Skeletal muscle satellite cell (primary cell): ENCODE data around the gene RIMBP2.

ENCODE experiments used
- H3K27me3 ChIP-seq: 2 replicates; pipeline ENCODE4 v1.7.0; 2013; ENCODE audit warnings: low read length; ENCODE audit not compliant: control insufficient read depth, insufficient read depth
- H3K36me3 ChIP-seq: 2 replicates; pipeline ENCODE4 v1.7.0; 2013; ENCODE audit warnings: mild to moderate bottlenecking, control low read depth, low read length; ENCODE audit not compliant: insufficient read depth
- H3K4me1 ChIP-seq: 2 replicates; pipeline ENCODE4 v1.7.0; 2013; ENCODE audit warnings: low read length; ENCODE audit not compliant: control insufficient read depth, insufficient read depth
- H3K4me2 ChIP-seq: 2 replicates; pipeline ENCODE4 v1.7.0; 2013; ENCODE audit warnings: mild to moderate bottlenecking, low read length
- H3K4me3 ChIP-seq: 2 replicates; pipeline ENCODE4 v1.7.0; 2013; ENCODE audit warnings: low read length
- H3K9ac ChIP-seq: 2 replicates; pipeline ENCODE4 v1.7.0; 2013; ENCODE audit warnings: mild to moderate bottlenecking, low read depth, low read length, moderate library complexity
- H3K9me3 ChIP-seq: replicated peaks from 2 replicates; pipeline ENCODE4 v1.7.0; 2013; ENCODE audit warnings: mild to moderate bottlenecking, control low read depth, low read length

Gene RIMBP2

DNA sequence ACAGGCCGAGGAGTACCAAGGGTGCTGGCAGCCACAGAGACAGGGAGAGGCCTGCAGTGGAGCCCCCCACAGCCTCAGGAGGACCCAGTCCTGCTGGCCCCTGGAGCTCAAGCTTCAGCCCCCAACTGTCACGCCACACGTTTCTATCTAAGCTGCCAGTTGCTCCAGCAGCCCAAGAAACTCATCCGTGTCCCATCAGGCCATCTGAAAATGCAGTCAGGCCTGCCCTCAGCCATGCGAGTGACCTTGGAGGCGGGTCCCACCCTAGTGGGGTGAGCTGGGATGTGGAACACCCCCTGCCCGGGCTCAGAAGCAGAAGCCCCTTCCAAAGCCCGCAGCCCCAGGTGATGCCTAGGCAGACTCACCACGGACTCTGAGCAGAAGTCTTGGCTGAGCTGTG is 158.9 kb downstream of the RIMBP2 start:
- Histone ChIP-seq H3K36me3 (no peaks in the 10 kb centered on the region), H3K27me3 (no peaks in the 10 kb centered on the region)

DNA sequence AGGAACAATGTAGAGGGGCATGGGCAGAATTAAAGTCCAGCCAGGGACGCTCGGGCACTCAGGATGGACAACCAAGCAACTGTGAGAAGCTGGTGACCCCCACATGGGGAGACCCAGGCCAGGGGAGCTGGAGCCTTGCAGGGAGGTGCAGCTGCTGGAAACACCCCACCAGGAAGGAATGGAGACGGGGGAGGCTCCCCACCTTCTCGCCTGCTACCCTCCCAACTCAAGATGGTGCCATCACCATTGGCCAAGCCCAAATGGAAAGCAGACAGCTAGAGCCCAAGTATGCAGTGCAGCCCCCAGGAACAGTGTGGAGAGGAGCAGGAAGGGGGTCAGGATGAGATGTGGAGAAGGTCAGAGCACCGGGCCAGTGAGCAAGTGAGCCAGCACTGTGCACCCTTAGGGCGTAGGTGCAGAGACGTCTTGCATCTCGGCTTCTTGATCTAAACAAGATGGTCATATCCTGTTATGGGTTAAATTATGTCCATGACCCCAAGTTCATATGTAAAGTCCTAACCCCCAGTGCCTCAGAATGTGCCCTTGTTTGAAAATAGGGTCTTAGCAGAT is 159.5 kb downstream of the RIMBP2 start:
- Histone ChIP-seq H3K4me3 (no peak overlapping the region), H3K9me3 (peaks cover 16% of the 10 kb centered on the region), H3K27me3 (no peaks in the 10 kb centered on the region), H3K36me3 (no peaks in the 10 kb centered on the region), H3K4me1 (no peaks in the 10 kb centered on the region), H3K4me2 (no peak overlapping the region), H3K9ac (no peak overlapping the region)

More for the DNA sequence above, 158.9 kb downstream of the RIMBP2 start:
- no peak overlapping the region for H3K4me3 ChIP-seq
- H3K9ac ChIP-seq: no peak overlapping the region
- H3K4me2 ChIP-seq: no peak overlapping the region
- H3K9me3 ChIP-seq: peaks cover 16% of the 10 kb centered on the region
- H3K4me1 ChIP-seq: no peaks in the 10 kb centered on the region

DNA sequence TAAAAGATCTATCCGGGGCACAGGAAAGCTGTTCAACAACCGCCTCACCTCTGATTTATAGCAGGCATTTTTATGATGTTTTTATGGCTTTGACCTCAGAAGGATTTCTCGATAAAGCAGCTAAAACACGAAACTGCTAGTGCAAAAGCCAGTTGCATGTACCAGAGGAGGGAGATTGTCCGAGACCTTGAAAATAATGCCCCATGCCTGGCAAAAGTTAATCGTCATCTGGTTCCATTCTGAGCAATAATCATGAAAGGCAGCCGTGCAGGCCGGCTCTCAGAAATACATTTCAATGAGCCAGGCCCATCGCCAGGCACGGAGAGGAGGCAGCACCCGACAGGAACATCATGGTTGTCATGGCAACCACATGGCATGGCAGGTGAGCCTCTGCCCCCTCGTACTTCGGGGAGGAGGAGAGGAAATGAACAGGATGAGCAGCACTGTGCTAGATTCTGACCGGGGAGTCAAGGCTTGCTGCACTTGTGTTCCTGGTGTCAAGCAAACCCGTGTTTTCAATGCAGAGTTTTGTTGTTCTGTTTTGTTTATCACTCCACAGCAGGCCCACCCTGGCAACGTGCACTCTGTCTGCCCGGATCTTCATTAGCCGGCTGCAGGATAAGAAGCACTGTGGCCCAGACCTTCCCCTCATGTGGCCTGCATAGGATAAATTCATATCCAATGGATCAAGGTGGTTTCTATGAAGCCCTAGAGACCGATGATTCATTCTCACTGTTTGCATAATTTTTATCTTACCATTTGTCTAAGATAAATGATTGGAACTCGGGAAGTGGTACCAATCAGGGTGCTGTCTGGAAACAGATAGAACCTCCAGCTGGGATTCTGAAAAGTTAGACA is 160.2 kb downstream of the RIMBP2 start:
- Histone ChIP-seq H3K9ac (no peak overlapping the region), H3K4me1 (no peaks in the 10 kb centered on the region), H3K36me3 (no peaks in the 10 kb centered on the region), H3K4me3 (no peak overlapping the region), H3K27me3 (no peaks in the 10 kb centered on the region), H3K9me3 (peaks cover 16% of the 10 kb centered on the region), H3K4me2 (no peak overlapping the region)

GRCh38 chr12:130555221-130555620 is 160.9 kb downstream of the RIMBP2 start:
- Histone ChIP-seq H3K36me3 (no peaks in the 10 kb centered on the region), H3K9ac (no peak overlapping the region), H3K4me1 (no peaks in the 10 kb centered on the region), H3K9me3 (peaks cover 12% of the 10 kb centered on the region), H3K27me3 (no peaks in the 10 kb centered on the region), H3K4me3 (no peak overlapping the region), H3K4me2 (no peak overlapping the region)

GRCh38 chr12:130552483-130552996 is 163.6 kb downstream of the RIMBP2 start:
- Histone ChIP-seq H3K4me3 (no peak overlapping the region), H3K9me3 (peaks cover 12% of the 10 kb centered on the region), H3K27me3 (no peaks in the 10 kb centered on the region), H3K4me1 (no peaks in the 10 kb centered on the region), H3K36me3 (no peaks in the 10 kb centered on the region), H3K4me2 (no peak overlapping the region), H3K9ac (no peak overlapping the region)

DNA sequence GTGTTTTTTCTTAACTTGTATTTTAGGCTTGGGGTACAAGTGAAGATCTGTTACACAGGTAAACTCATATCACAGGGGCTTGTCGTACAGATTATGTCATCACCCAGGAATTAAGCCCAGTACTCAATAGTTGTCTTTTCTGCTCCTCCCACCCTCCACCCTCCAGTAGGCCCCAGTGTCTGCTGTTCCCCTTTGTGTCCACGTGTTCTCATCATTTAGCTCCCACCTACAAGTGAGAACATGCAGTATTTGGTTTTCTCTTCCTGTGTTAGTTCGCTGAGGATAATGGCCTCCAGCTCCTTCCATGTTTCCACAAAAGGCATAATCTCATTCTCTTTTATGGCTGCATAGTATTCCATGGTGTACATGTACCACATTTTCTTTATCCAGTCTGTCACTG is 166.7 kb downstream of the RIMBP2 start:
- Histone ChIP-seq H3K9me3 (peaks cover 13% of the 10 kb centered on the region), H3K27me3 (no peaks in the 10 kb centered on the region), H3K36me3 (no peaks in the 10 kb centered on the region), H3K4me2 (no peak overlapping the region), H3K4me3 (no peak overlapping the region), H3K9ac (no peak overlapping the region), H3K4me1 (no peaks in the 10 kb centered on the region)

GRCh38 chr12:130547480-130548155 is 168.5 kb downstream of the RIMBP2 start:
- H3K4me3 ChIP-seq: no peak overlapping the region

GRCh38 chr12:130546494-130546893 is 169.6 kb downstream of the RIMBP2 start:
- Histone ChIP-seq H3K27me3 (no peaks in the 10 kb centered on the region), H3K36me3 (no peaks in the 10 kb centered on the region), H3K4me3 (no peak overlapping the region), H3K4me2 (no peak overlapping the region), H3K9ac (no peak overlapping the region), H3K4me1 (no peaks in the 10 kb centered on the region), H3K9me3 (peaks cover 21% of the 10 kb centered on the region)

More at GRCh38 chr12:130547480-130548155, 168.5 kb downstream of the RIMBP2 start:
- Histone ChIP-seq H3K9me3 (peaks cover 22% of the 10 kb centered on the region), H3K4me1 (no peaks in the 10 kb centered on the region), H3K4me2 (no peak overlapping the region), H3K27me3 (no peaks in the 10 kb centered on the region), H3K36me3 (no peaks in the 10 kb centered on the region), H3K9ac (no peak overlapping the region)

DNA sequence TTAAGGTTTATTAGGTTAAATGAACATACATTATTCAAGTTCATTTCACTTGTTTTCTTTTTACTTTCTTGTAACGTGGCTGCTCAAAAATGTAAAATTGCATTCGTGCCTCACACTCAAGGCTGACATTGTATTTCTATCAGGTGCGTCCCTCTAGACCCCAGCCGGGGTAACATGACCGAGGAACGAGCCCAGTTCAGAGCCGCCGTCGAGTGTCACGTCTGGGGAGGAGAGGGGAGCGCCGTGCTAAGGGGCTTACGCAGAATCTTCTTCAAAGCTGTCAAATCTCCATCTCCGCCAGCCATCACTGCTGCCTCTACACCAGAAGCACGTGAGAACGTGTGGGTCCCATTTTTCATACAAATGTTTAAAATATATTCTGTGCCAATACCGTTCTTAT is 170.6 kb downstream of the RIMBP2 start:
- Histone ChIP-seq H3K27me3 (no peaks in the 10 kb centered on the region), H3K9me3 (peaks cover 23% of the 10 kb centered on the region), H3K4me2 (no peak overlapping the region), H3K4me3 (no peak overlapping the region), H3K4me1 (no peaks in the 10 kb centered on the region), H3K9ac (no peak overlapping the region), H3K36me3 (no peaks in the 10 kb centered on the region)

GRCh38 chr12:130540376-130540775 is 175.7 kb downstream of the RIMBP2 start:
- Histone ChIP-seq H3K36me3 (no peaks in the 10 kb centered on the region), H3K4me2 (no peak overlapping the region), H3K9me3 (peaks cover 20% of the 10 kb centered on the region), H3K4me3 (no peak overlapping the region), H3K4me1 (no peaks in the 10 kb centered on the region), H3K9ac (no peak overlapping the region), H3K27me3 (no peaks in the 10 kb centered on the region)

- H3K4me2 ChIP-seq: no peak overlapping the region
- H3K9ac ChIP-seq: no peak overlapping the region
- H3K4me3 ChIP-seq: no peak overlapping the region
- no peaks in the 10 kb centered on the region for H3K36me3 ChIP-seq
- peaks cover 12% of the 10 kb centered on the region for H3K9me3 ChIP-seq
- H3K4me1 ChIP-seq: no peaks in the 10 kb centered on the region
- no peaks in the 10 kb centered on the region for H3K27me3 ChIP-seq
These were observed 177.6 kb downstream of the RIMBP2 start for GRCh38 chr12:130538343-130539095.
